DMS79 treated with DMSO at 0.1 percent for 48 hours (cell line): ENCODE data around the gene UBE2D3.

Experiments used
- DNase-seq: peaks from one replicate; lab custom pipeline; 2025; lab: John Stamatoyannopoulos, UW

The UBE2D3 gene

GRCh38 chr4:102791318-102791835, 36.0 kb downstream of the UBE2D3 start:
- no peak for DNase-seq

- DNase-seq: no peak
Measured at GRCh38 chr4:102789317-102789717, 38.0 kb downstream of the UBE2D3 start.

GRCh38 chr4:102787944-102788343, 39.4 kb downstream of the UBE2D3 start:
- no peak for DNase-seq

- no peak for DNase-seq
Measured at GRCh38 chr4:102787096-102787881, 40.1 kb downstream of the UBE2D3 start.

- DNase-seq: no peak
Measured at GRCh38 chr4:102786279-102786678, 41.1 kb downstream of the UBE2D3 start.

GRCh38 chr4:102783006-102783405, 44.3 kb downstream of the UBE2D3 start:
- DNase-seq: no peak

GRCh38 chr4:102781570-102781969, 45.8 kb downstream of the UBE2D3 start:
- no peak for DNase-seq

- DNase-seq: no peak
Measured at GRCh38 chr4:102780476-102781144, 46.7 kb downstream of the UBE2D3 start.

- no peak for DNase-seq
Measured at GRCh38 chr4:102779204-102779603, 48.1 kb downstream of the UBE2D3 start.

- DNase-seq: no peak
Measured at GRCh38 chr4:102778720-102779119, 48.6 kb downstream of the UBE2D3 start.

GRCh38 chr4:102775805-102776204, 51.5 kb downstream of the UBE2D3 start:
- DNase-seq: no peak

- DNase-seq: no peak
Measured at GRCh38 chr4:102774254-102774653, 53.1 kb downstream of the UBE2D3 start.

GRCh38 chr4:102772738-102773340, 54.5 kb downstream of the UBE2D3 start:
- no peak for DNase-seq

GRCh38 chr4:102764901-102765300, 62.5 kb downstream of the UBE2D3 start:
- DNase-seq: no peak

GRCh38 chr4:102761906-102762305, 65.4 kb downstream of the UBE2D3 start:
- no peak for DNase-seq

GRCh38 chr4:102761296-102761701, 66.1 kb downstream of the UBE2D3 start:
- DNase-seq: peak; percentile 16

- DNase-seq: peak; percentile 38
Measured at GRCh38 chr4:102760645-102761295, 66.6 kb downstream of the UBE2D3 start, which contains the start of gene MANBA. Gene MANBA, minus strand, starts transcription at chr4:102760968. Its CDS starts 74 bp downstream, at chr4:102760894.

GRCh38 chr4:102759831-102760644, 67.3 kb downstream of the UBE2D3 start:
- DNase-seq: no peak

GRCh38 chr4:102758241-102759160, 68.8 kb downstream of the UBE2D3 start:
- peak; percentile 21 for DNase-seq

GRCh38 chr4:102757681-102758080, 69.7 kb downstream of the UBE2D3 start:
- DNase-seq: no peak
